LHCN-M2 (cell line): ENCODE data around the gene NCKAP5. TPM values are rescaled to one million over a fixed set of nuclear protein-coding genes. Genes with fewer than 3 reads are reported as not detected.

Experiments
- DNase-seq: peaks from one replicate; pipeline ENCODE4 v3.0.0-alpha.2; 2012; ENCODE audit warnings: low read depth
- total RNA-seq: library from RNA; depleted of rRNA; stranded (reverse); fragments of >200 nt; gene quantifications from 2 replicates; pipeline ENCODE4 v1.2.3, GENCODE V29; 2014

Gene NCKAP5
- total RNA-seq, 1 experiment from 2014 or later, result 0.40 TPM

- DNase-seq, result no peak
These were observed 145.3 kb downstream of the NCKAP5 start for GRCh38 chr2:133422931-133423351.

GRCh38 chr2:133421516-133422324 is 146.5 kb downstream of the NCKAP5 start:
- no peak for DNase-seq

- no peak for DNase-seq
These were observed 147.5 kb downstream of the NCKAP5 start for GRCh38 chr2:133420788-133421187.

- no peak for DNase-seq
These were observed 149.6 kb downstream of the NCKAP5 start for GRCh38 chr2:133418671-133419070.

- no peak for DNase-seq
These were observed 150.2 kb downstream of the NCKAP5 start for GRCh38 chr2:133418021-133418420.

GRCh38 chr2:133417415-133417814 is 150.8 kb downstream of the NCKAP5 start:
- no peak for DNase-seq

GRCh38 chr2:133416736-133417135 is 151.5 kb downstream of the NCKAP5 start:
- no peak for DNase-seq

- no peak for DNase-seq
These were observed 152.1 kb downstream of the NCKAP5 start for GRCh38 chr2:133416146-133416545.

GRCh38 chr2:133415210-133415876 is 152.9 kb downstream of the NCKAP5 start:
- DNase-seq, result no peak

- no peak for DNase-seq
These were observed 153.6 kb downstream of the NCKAP5 start for GRCh38 chr2:133414486-133415209.

GRCh38 chr2:133413863-133414262 is 154.4 kb downstream of the NCKAP5 start:
- no peak for DNase-seq

- DNase-seq, result no peak
These were observed 155.6 kb downstream of the NCKAP5 start for GRCh38 chr2:133412694-133413093.

GRCh38 chr2:133411857-133412256 is 156.4 kb downstream of the NCKAP5 start:
- DNase-seq, result no peak

- no peak for DNase-seq
These were observed 157.2 kb downstream of the NCKAP5 start for GRCh38 chr2:133411101-133411500.

GRCh38 chr2:133409581-133410285 is 158.5 kb downstream of the NCKAP5 start:
- DNase-seq, result no peak

- DNase-seq, result no peak
These were observed 159.6 kb downstream of the NCKAP5 start for GRCh38 chr2:133408671-133409070.

GRCh38 chr2:133407341-133407740 is 160.9 kb downstream of the NCKAP5 start:
- DNase-seq, result no peak

- no peak for DNase-seq
These were observed 163.0 kb downstream of the NCKAP5 start for GRCh38 chr2:133405252-133405651.

GRCh38 chr2:133400411-133400810 is 167.9 kb downstream of the NCKAP5 start:
- no peak for DNase-seq

GRCh38 chr2:133393895-133394294 is 174.4 kb downstream of the NCKAP5 start:
- no peak for DNase-seq

GRCh38 chr2:133390156-133390555 is 178.1 kb downstream of the NCKAP5 start:
- peak; percentile 2 for DNase-seq

- no peak for DNase-seq
These were observed 178.7 kb downstream of the NCKAP5 start for GRCh38 chr2:133389569-133389968.
